Thoracic aorta (tissue), 2 donors: Measurements from ENCODE around the gene TEX44. TPM values are rescaled to one million over a fixed set of nuclear protein-coding genes. Genes with fewer than 3 reads are reported as not detected.
A peak's percentile ranks its signal among the peaks of the same experiment; 100 is the strongest.

Experiments
- ATAC-seq: fragments of 150-250 bp; one replicate; pipeline ENCODE4 v1.8.0; 2017; ENCODE audit warnings: low read depth; ENCODE audit not compliant: insufficient number of reproducible peaks, low FRiP score
- DNase-seq: peaks from one replicate; pipeline ENCODE4 v3.0.0-alpha.2; 2020; ENCODE audit warnings: low spot score
- H3K27ac ChIP-seq, 2 donors: fragments of 200-600 bp; sonication (generic); 1 replicate in 1 of 2; 2 replicates in 1 of 2; pipeline ENCODE4 v1.5.1; 2016; ENCODE audit warnings: mild to moderate bottlenecking in 2 of 2, moderate library complexity in 2 of 2
- H3K27me3 ChIP-seq: fragments of 200-600 bp; sonication (generic); replicated peaks from 2 replicates; pipeline ENCODE4 v1.6.0; 2016; ENCODE audit warnings: mild to moderate bottlenecking; ENCODE audit not compliant: insufficient read depth
- H3K36me3 ChIP-seq: fragments of 200-600 bp; sonication (generic); one replicate; pipeline ENCODE4 v1.5.1; 2016
- H3K4me1 ChIP-seq, 2 donors: fragments of 200-600 bp; sonication (generic); 1 replicate in 1 of 2; 2 replicates in 1 of 2; pipeline versions ENCODE4 v1.5.1 to v1.6.0; 2016; ENCODE audit warnings: low read depth in 2 of 2, mild to moderate bottlenecking in 1 of 2; ENCODE audit not compliant: control insufficient read depth in 1 of 2
- H3K4me3 ChIP-seq: fragments of 200-600 bp; sonication (generic); 2 replicates; pipeline ENCODE4 v1.5.1; 2016; ENCODE audit warnings: mild to moderate bottlenecking
- H3K9me3 ChIP-seq: fragments of 200-600 bp; sonication (generic); 2 replicates; pipeline ENCODE4 v1.5.1; 2016
- CTCF ChIP-seq: fragments of 200-600 bp; sonication (generic); IDR thresholded peaks from one replicate; pipeline ENCODE4 v1.5.1; 2019; ENCODE audit warnings: antibody characterized with exemption
- total RNA-seq, 2 donors: library from RNA; depleted of rRNA; stranded (reverse); fragments of >200 nt; gene quantifications; one replicate each; pipeline versions ENCODE4 v1.1.0 to v1.2.3, GENCODE V29; 2016

Gene TEX44
- total RNA-seq, 2 donors from 2014 or later: not detected

GRCh38 chr2:231627384-231628120, 34.9 kb downstream of the TEX44 start:
- Histone ChIP-seq H3K4me1 (peaks cover 14 to 17% of the 10 kb centered on the region in 2 donors), H3K9me3 (no peaks in the 10 kb centered on the region), H3K4me3 (peak overlapping the region; percentile 59), H3K27me3 (no peaks in the 10 kb centered on the region), H3K27ac (peak overlapping the region; percentile 84 to 93), H3K36me3 (no peaks in the 10 kb centered on the region)
- no peak for DNase-seq
- ATAC-seq: peak; percentile 23
- no peak for TF ChIP-seq CTCF

- Histone ChIP-seq H3K9me3 (no peaks in the 10 kb centered on the region), H3K4me3 (no peak overlapping the region), H3K4me1 (peaks cover 8 to 21% of the 10 kb centered on the region in 2 donors), H3K36me3 (no peaks in the 10 kb centered on the region), H3K27ac (no peak overlapping the region), H3K27me3 (no peaks in the 10 kb centered on the region)
- no peak for DNase-seq
- no peak for TF ChIP-seq CTCF
- ATAC-seq: no peak
Observed at GRCh38 chr2:231632559-231633142, 40.0 kb downstream of the TEX44 start.

GRCh38 chr2:231633241-231633976, 40.7 kb downstream of the TEX44 start:
- TF ChIP-seq CTCF: no peak
- DNase-seq: no peak
- Histone ChIP-seq H3K27ac (peak overlapping the region; percentile 15 to 49), H3K27me3 (no peaks in the 10 kb centered on the region), H3K36me3 (no peaks in the 10 kb centered on the region), H3K4me1 (peaks cover under 1 to 13% of the 10 kb centered on the region in 2 donors), H3K9me3 (no peaks in the 10 kb centered on the region), H3K4me3 (no peak overlapping the region)
- ATAC-seq: no peak

- Histone ChIP-seq H3K4me1 (peaks cover 0 to 13% of the 10 kb centered on the region in 2 donors), H3K27ac (peak overlapping the region; percentile 26 to 52), H3K36me3 (no peaks in the 10 kb centered on the region), H3K9me3 (no peaks in the 10 kb centered on the region), H3K27me3 (no peaks in the 10 kb centered on the region), H3K4me3 (no peak overlapping the region)
- no peak for DNase-seq
- no peak for ATAC-seq
- no peak for TF ChIP-seq CTCF
Observed at GRCh38 chr2:231634412-231634811, 41.7 kb downstream of the TEX44 start.
